Loucy (cell line): Measurements from ENCODE around the gene UTP20.

ENCODE experiments used
- H2AFZ ChIP-seq: fragments of 200-600 bp; sonication (generic); 2 replicates; pipeline ENCODE4 v1.6.0; 2016; ENCODE audit warnings: antibody characterized with exemption, mild to moderate bottlenecking, low read length, moderate library complexity
- H3F3A ChIP-seq: fragments of 200-600 bp; 2 replicates; pipeline ENCODE4 v1.6.0; 2016; ENCODE audit warnings: antibody characterized with exemption, low read depth, mild to moderate bottlenecking
- H3K27me3 ChIP-seq: fragments of 200-600 bp; sonication (generic); 2 replicates; pipeline ENCODE4 v1.6.1; 2014; ENCODE audit warnings: low read length, mild to moderate bottlenecking; ENCODE audit not compliant: insufficient read depth, poor library complexity, severe bottlenecking
- H3K36me3 ChIP-seq: fragments of 200-600 bp; sonication (generic); 2 replicates; pipeline ENCODE4 v1.6.1; 2016; ENCODE audit warnings: low read length; ENCODE audit not compliant: insufficient read depth
- H3K4me1 ChIP-seq: fragments of 200-600 bp; sonication (generic); 2 replicates; pipeline ENCODE4 v1.5.1; 2014; ENCODE audit warnings: low read length, mild to moderate bottlenecking; ENCODE audit not compliant: insufficient read depth, poor library complexity, severe bottlenecking
- H3K4me2 ChIP-seq: fragments of 200-600 bp; sonication (generic); 2 replicates; pipeline ENCODE4 v1.6.0; 2014; ENCODE audit warnings: antibody characterized with exemption, low read length, low read depth, mild to moderate bottlenecking; ENCODE audit not compliant: poor library complexity, severe bottlenecking
- H3K4me3 ChIP-seq: fragments of 200-600 bp; sonication (generic); 2 replicates; pipeline ENCODE4 v1.5.1; 2014; ENCODE audit warnings: low read length, mild to moderate bottlenecking, mixed read lengths; ENCODE audit not compliant: poor library complexity, severe bottlenecking
- H3K79me2 ChIP-seq: fragments of 200-600 bp; sonication (generic); 2 replicates; pipeline ENCODE4 v1.6.1; 2014; ENCODE audit warnings: low read length; ENCODE audit not compliant: insufficient read depth
- H3K9ac ChIP-seq: fragments of 200-600 bp; sonication (generic); 2 replicates; pipeline ENCODE4 v1.6.0; 2014; ENCODE audit warnings: mild to moderate bottlenecking, low read depth, low read length, moderate library complexity; ENCODE audit not compliant: poor library complexity, severe bottlenecking
- H3K9me2 ChIP-seq: fragments of 200-600 bp; sonication (generic); replicated peaks from 2 replicates; pipeline ENCODE4 v1.6.1; 2016; ENCODE audit warnings: low read depth, low read length, mixed read lengths
- H3K9me3 ChIP-seq: fragments of 200-600 bp; sonication (generic); 2 replicates; pipeline ENCODE4 v1.6.1; 2014; ENCODE audit warnings: mild to moderate bottlenecking, antibody characterized with exemption, low read length, low read depth; ENCODE audit not compliant: insufficient read depth
- H4K20me1 ChIP-seq: fragments of 200-600 bp; sonication (generic); 2 replicates; pipeline ENCODE4 v1.6.0; 2014; ENCODE audit warnings: antibody characterized with exemption, low read length, mild to moderate bottlenecking; ENCODE audit not compliant: insufficient read depth, poor library complexity, severe bottlenecking
- CTCF ChIP-seq: fragments of 200-600 bp; sonication (generic); conservative IDR thresholded peaks from 2 replicates; pipeline ENCODE4 v1.5.1; 2014; ENCODE audit warnings: mild to moderate bottlenecking, antibody characterized with exemption, low read length
- EZH2phosphoT487 ChIP-seq: fragments of 200-600 bp; IDR thresholded peaks from 2 replicates; pipeline ENCODE4 v1.6.1; 2018; ENCODE audit warnings: antibody characterized with exemption, mild to moderate bottlenecking, moderate library complexity, borderline replicate concordance

UTP20 gene

GRCh38 chr12:101436136-101436535 lies 156.2 kb downstream of the UTP20 start:
- Histone ChIP-seq H2AFZ (no peak overlapping the region), H3K9me2 (no peaks in the 10 kb centered on the region), H3K36me3 (no peaks in the 10 kb centered on the region), H3K4me3 (no peak overlapping the region), H3K79me2 (no peaks in the 10 kb centered on the region), H4K20me1 (no peaks in the 10 kb centered on the region), H3K4me1 (no peaks in the 10 kb centered on the region), H3K9ac (no peak overlapping the region), H3K9me3 (no peaks in the 10 kb centered on the region), H3F3A (no peaks in the 10 kb centered on the region), H3K4me2 (no peak overlapping the region), H3K27me3 (no peaks in the 10 kb centered on the region)
- TF ChIP-seq CTCF (no peak), EZH2phosphoT487 (no peak)
